ELF-1 (cell line): Measurements from ENCODE around the gene OLFML2A.
"Not testable (repeated sequence)": the region's sequence is repeated elsewhere in the genome, so short reads cannot be mapped to it uniquely, and the experiment has no call there.

ENCODE experiments used
- DNase-seq: peaks from one replicate; pipeline ENCODE4 v3.0.0-alpha.2; 2016; ENCODE audit warnings: low read depth, low spot score

OLFML2A gene

GRCh38 chr9:124776954-124777648 lies at the start of gene OLFML2A:
TSS of gene OLFML2A (plus strand) at chr9:124777133. CDS start at chr9:124777271, 138 bp downstream.
- peak; percentile 44 for DNase-seq

- DNase-seq: no peak
Measured at GRCh38 chr9:124730772-124731171, 46.2 kb upstream of the OLFML2A start.

DNA sequence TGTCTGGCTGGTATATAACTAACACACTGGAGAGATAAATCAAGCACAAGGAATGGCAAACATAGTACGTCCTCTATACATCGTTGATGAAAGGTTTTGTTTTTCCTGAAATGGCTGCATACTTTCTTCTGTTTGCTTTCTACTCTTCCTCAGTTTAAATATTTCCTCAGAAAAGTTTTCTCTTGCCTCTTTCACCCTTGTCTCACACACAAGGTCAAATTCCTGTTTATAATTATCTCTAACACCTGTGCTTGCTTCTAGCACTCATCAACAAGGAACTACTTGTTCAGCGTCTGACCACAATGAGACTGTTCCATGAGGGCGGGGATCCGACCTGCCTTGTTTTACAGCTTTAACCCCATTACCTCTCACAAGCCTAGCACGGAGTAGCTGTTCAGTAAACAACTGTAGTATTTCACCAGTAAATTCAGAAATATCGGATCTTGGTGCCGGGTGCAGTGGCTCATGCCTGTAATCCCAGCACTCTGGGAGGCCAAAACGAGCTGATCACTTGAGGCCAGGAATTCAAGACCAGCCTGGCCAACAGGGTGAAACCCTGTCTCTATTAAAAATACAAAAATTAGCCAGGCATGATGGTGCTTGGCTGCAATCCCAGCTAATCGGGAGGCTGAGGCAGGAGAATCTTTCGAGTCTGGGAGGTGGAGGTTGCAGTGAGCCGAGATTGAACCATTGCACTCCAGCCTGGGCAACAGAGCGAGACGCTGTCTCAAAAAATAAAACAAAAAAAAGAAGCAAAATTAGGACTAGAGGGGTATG lies 42.8 kb upstream of the OLFML2A start:
- no peak for DNase-seq

GRCh38 chr9:124734741-124735083 lies 42.2 kb upstream of the OLFML2A start:
- not testable (repeated sequence) for DNase-seq

GRCh38 chr9:124735121-124735520 lies 41.8 kb upstream of the OLFML2A start:
- DNase-seq: peak; percentile 27

DNA sequence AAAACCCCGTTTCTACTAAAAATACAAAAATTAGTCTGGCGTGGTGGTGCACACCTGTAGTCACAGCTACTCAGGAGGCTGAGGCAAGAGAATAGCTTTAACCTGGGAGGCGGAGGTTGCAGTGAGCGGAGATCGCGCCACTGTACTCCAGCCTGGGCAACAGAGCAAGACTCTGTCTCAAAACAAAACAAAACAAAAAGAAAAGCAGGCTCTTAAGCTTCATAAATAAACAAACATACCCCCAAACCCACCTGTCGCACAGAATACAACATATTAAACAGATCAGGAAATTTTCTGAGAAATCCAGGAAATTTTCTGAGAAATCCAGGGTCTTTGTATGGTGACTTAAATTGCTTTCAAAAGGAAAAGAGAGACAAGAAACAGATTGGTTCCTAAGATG lies 38.9 kb upstream of the OLFML2A start:
- DNase-seq: not testable (repeated sequence)

- no peak for DNase-seq
Measured at GRCh38 chr9:124739360-124739759, 37.6 kb upstream of the OLFML2A start.

- no peak for DNase-seq
Measured at GRCh38 chr9:124741149-124741548, 35.8 kb upstream of the OLFML2A start.

GRCh38 chr9:124741662-124742061 lies 35.3 kb upstream of the OLFML2A start:
- DNase-seq: no peak

DNA sequence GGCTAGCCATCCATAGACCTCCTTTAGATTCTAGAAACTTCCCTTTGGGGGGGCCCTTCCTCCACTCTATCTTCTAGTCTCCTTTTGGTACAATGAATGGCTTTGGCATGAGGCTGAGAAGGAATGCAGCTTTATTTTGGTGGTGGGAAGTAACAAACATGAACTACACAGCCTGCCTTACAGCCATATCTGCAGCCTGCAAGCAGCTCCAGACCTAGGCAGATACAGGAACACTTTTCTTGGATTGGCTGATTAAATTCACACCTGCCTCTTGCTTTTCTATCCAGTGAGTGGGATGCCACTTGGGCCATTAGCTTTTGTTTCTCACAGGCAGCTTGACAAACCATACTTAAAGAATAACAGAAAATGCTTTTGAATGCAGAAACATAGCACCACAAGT lies 34.0 kb upstream of the OLFML2A start:
- no peak for DNase-seq

DNA sequence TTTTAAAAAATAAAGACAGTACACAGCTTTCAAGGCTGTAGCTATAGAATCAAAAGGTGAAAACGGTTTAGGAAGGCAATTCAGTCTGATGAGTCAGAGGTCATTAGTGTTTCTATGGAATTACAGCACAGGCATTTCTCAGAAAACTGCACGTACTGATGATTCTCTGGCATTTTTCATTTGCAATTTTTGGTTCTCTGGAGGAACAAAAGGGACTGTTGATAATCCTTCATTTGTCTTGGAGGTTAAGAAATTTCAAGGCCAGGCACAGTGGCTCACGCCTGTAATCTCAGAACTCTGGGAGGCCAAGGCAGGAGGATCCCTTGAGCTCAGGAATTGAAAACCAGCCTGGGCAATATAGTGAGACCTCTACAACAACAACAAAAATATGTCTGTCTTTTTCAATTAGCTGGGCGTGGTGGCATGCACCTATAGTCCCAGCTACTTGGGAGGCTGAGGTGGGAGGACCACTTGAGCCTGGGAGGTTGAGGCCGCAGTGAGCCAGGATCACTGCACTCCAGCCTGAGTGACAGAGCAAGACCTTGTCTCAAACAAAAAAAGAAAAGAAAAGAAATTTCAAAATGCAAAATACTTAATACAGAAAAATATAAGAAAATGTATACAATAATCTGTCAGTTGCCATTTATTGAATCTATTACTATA lies 33.1 kb upstream of the OLFML2A start:
- DNase-seq: no peak

DNA sequence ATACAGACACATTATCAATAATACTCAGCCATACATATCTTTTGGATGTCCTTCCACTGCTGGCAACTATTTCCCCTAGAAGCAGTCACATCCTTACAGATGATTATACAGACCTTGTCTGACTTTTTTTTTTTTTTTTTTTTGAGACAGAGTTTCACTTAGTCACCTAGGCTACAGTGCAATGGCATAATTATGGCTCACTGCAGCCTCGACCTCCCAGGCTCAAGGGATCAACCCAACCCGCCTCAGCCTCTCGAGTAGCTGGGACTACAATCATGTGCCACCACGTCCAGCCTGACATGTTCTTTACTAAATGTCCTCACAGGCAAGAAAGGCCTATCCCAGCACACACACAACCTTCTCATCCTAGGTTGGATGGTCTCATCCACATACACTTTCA lies 29.9 kb upstream of the OLFML2A start:
- DNase-seq: no peak

DNA sequence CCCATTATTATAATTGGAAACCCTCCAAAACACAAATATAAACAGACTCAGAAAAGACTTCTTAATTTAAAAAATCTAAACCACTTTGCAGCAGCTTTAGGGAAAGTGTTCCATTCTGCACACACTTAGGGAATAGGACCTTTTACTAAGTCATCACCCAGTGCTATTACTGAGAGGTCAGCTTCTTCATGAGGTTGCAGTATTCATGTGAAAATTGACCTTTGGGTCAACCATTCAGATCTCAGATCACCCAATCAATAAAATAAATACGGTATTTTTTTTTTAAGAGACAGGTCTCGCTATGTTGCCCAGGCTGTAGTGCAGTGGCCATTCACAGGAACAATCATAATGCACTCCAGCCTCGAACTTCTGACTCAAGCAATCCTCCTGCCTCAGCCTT lies 27.6 kb upstream of the OLFML2A start:
- no peak for DNase-seq

DNA sequence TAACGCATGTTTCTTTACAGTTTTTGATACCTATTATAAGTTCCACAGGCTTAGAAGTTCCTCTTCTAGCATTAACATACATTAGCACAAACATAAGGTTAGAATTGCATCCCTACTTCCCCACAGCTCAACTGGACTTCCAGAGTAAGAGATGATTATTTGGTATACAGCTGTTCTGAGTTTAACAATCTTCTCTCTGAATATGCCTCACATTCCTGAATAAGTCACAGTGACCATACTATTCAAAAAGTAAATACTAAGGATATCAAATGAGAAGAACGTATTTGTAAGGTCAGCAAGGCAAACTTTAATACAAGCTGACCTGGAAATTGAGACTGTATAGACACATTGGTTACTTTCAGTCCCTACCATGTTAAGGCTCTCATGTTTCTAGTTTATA lies 27.2 kb upstream of the OLFML2A start:
- DNase-seq: no peak

GRCh38 chr9:124752967-124753366 lies 24.0 kb upstream of the OLFML2A start:
- DNase-seq: no peak

DNA sequence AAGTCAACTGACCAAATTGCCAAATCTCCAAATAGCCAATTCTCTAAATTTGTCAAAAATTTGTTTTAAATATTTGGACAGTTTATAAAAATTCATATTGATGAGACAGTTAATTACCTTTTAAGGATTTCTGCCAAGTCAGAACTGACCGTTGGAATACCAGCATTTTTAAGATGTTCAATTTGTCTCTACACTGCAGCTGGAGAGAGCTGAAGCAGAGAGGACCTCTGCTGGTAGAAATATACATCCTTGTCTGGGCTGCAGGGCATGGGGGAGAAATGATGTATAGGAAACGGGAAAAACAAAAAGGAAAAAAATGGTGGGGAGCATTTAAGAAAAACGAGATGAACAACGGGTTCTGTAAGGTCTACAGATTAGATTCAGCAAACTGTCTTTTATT lies 22.6 kb upstream of the OLFML2A start:
- DNase-seq: no peak

DNA sequence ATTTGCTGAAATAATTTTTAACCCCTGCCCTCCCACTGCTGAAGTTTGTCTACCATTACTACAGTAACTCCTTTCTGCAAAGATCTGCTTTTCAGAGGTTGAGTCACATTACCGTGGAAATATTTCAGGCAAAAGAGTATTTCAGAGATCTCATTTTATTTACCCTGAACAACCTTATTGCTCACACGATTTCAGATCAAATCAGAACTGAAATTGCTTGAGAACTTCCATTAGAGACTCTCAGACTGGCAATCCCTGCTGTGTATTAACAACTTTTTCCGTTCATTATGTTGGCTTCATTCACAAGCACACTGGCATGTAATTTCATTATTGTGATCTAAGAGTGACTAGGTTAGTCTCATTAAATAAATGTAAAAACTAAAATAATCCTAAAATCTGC lies 21.9 kb upstream of the OLFML2A start:
- DNase-seq: no peak

GRCh38 chr9:124756011-124756410 lies 20.9 kb upstream of the OLFML2A start:
- no peak for DNase-seq

GRCh38 chr9:124757616-124758015 lies 19.3 kb upstream of the OLFML2A start:
- no peak for DNase-seq

GRCh38 chr9:124758061-124758460 lies 18.9 kb upstream of the OLFML2A start:
- DNase-seq: no peak

- DNase-seq: no peak
Measured at GRCh38 chr9:124758691-124759090, 18.2 kb upstream of the OLFML2A start.

- no peak for DNase-seq
Measured at GRCh38 chr9:124759327-124759726, 17.6 kb upstream of the OLFML2A start.

DNA sequence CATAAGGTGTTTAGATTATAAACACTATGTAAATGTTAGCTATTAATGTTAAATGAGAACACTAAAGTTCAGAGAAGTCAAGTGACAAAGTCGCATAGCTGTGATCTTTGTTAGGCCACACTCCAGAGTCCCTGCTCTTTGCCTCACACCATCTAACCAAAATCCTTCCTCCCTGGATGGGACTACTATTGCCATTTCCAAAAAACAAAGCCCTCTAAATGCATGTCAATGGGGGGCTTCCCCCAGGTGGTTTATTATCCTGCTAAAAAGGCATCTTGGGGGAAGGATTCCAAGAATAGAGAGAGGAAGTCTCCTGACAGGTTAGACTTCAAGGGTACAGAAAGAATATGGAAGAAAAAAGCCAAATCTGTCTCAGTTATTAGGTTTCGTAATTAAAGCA lies 16.2 kb upstream of the OLFML2A start:
- peak; percentile 70 for DNase-seq
